Measurements from ENCODE around the gene DICER1. TPM values are rescaled to one million over a fixed set of nuclear protein-coding genes. Genes with fewer than 3 reads are reported as not detected.

The DICER1 gene
- total and polyA plus RNA-seq, 8 donors = 47.9 to 76.9 (median 50.9) TPM

DNA sequence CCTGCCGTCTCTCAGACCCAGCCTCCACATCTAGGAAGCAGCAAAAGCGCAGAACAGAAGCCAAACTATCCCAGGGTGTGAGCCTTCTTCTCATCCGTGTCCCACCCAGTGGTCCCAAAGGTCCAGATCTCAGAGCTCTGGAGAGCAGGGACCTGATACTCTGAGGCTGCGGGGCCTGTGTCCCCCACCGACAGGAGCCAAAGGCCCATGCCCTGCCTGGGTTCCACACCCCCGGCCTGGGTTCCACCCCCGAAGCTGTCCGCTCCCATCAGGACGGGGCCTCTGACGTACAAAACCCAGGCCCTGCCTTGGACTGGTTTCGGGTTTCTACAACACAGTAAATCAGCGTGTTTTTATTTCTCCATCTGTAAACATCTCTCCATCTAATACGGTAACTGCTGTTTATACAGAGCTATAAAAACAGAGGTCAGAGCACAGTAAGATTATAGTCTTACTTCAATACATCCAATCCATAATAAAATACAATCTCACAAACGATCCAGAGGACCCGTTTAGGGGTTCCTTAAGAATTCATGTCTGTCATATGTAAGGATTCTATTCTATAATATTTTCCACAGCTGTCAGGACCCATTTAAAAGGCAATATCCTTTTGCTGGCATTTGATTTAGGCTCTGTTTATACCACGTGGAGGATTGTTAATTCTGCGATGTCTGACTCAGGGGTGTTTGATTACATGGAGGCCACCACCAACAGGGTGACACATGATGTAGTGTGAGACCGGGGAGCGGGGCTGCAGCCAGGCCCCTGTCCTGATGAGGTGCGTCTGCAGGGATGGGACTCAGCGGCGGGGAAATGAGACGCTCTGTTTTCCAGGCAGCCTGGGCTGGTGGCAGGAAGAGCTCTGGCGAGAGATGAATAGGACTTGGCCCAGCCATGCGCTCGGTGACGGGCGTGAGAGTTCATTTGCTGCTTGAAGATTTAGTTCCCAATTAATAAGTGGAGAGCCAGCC is 110.3 kb downstream of the DICER1 start:
- ATAC-seq (no peak), DNase-seq (peak in 3 of 4 donors; percentile 16 to 28 (median 25))
- H3K4me1 ChIP-seq = no peaks in the 10 kb centered on the region
- no peaks in the 10 kb centered on the region for H3K36me3 ChIP-seq
- H3K27ac ChIP-seq = no peak overlapping the region
- intact Hi-C loops (cut with DNase I) = no loop called here
- TF ChIP-seq CTCF (IDR thresholded peaks at IDR 0.05) = no peak
- peaks cover 0 to 24% of the 10 kb centered on the region in 2 donors for H3K27me3 ChIP-seq
- no peaks in the 10 kb centered on the region for H3K9me3 ChIP-seq
- no peak overlapping the region for H3K4me3 ChIP-seq

- Histone ChIP-seq H3K27ac (no peak overlapping the region), H3K4me3 (no peak overlapping the region), H3K27me3 (peaks cover 0 to 24% of the 10 kb centered on the region in 2 donors), H3K4me1 (no peaks in the 10 kb centered on the region), H3K9me3 (no peaks in the 10 kb centered on the region), H3K36me3 (no peaks in the 10 kb centered on the region)
- TF ChIP-seq CTCF (IDR thresholded peaks at IDR 0.05) = no peak
- intact Hi-C loops (cut with DNase I) = no loop called here
- ATAC-seq (no peak), DNase-seq (peak in 1 of 4 donors; percentile 18)
Measured at GRCh38 chr14:95045836-95046430, 111.4 kb downstream of the DICER1 start.

DNA sequence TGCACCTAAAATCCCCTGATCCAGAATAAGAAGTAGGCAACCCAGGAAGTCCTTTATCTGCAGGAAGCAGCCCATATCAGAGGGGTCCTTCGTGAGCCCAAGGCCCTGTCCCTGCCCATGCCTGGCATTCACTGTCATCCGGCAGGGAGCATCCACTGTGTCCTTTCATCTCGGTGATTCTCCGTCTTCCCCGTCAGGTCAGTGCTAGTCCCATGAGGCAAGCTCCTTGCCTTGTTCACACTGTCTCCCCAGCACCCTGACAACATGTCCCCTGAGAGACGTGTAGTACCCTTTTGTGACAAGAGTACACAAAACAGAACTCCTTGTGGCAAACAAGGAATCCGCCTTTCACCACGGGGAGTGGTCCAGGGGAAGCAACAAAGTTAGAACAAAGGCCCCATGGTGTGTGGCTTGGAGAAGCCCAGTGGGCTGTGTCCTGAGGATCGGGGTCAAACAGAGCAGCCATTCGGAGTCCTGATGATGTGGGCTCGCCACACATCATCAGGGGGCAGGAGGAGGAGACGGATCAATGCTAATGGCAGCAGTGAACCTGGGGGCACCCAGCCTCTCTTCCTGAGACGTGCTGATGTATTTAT is 112.1 kb downstream of the DICER1 start:
- DNase-seq (peak in 1 of 4 donors; percentile 4), ATAC-seq (no peak)
- TF ChIP-seq CTCF (IDR thresholded peaks at IDR 0.05) = no peak
- intact Hi-C loops (cut with DNase I) = no loop called here
- Histone ChIP-seq H3K9me3 (no peaks in the 10 kb centered on the region), H3K4me3 (no peak overlapping the region), H3K27me3 (peaks cover 0 to 24% of the 10 kb centered on the region in 2 donors), H3K36me3 (no peaks in the 10 kb centered on the region), H3K27ac (no peak overlapping the region), H3K4me1 (no peaks in the 10 kb centered on the region)

DNA sequence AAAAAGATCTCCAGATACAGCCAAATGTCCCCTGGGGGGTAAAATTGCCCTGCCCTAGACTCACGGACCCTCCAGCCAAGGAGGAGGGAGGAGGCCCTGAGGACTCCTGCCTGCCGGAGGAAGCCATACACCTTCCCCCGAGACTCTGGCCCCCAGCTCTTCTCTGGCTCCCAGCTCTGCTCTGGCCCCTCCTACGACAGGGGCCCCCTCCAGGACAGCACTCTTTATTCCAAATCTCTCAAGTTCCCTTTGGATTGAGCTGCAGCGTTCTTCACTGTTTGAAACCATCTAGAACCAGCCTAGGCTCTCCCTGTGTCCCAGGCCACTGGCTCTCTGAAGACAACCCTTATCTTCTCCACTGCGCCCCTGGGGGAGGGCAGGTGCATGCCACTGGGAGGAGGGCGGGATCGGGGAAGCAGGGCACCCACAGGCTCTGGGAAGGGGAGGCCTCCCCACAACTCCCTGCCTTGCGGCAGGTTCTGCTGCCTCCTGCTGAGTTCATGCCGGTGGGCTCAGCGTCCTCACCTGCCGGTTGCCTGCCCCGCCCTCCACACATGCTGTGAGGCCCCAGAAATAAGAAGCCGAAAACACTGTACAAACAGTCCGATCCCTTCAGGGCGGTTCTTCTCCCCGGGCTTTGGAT is 112.7 kb downstream of the DICER1 start:
- ATAC-seq (no peak), DNase-seq (peak in 1 of 4 donors; percentile 18)
- Histone ChIP-seq H3K27ac (no peak overlapping the region), H3K36me3 (no peaks in the 10 kb centered on the region), H3K4me1 (no peaks in the 10 kb centered on the region), H3K27me3 (peaks cover 0 to 28% of the 10 kb centered on the region in 2 donors), H3K4me3 (no peak overlapping the region), H3K9me3 (no peaks in the 10 kb centered on the region)
- intact Hi-C loops (cut with DNase I) = no loop called here
- TF ChIP-seq CTCF (IDR thresholded peaks at IDR 0.05) = no peak

Measured in left lung (tissue), 10 donors.